Measurements from ENCODE around the gene TACSTD2.
A peak's percentile ranks its signal among the peaks of the same experiment; 100 is the strongest.
"Not testable (repeated sequence)": the region's sequence is repeated elsewhere in the genome, so short reads cannot be mapped to it uniquely, and the experiment has no call there.

Gene TACSTD2

GRCh38 chr1:58585166-58585565 lies 8.1 kb upstream of the TACSTD2 start:
- H3K9me2 ChIP-seq (replicated peaks; ENCODE audit: low read depth, low read length), result no peaks in the 10 kb centered on the region
- no peak overlapping the region; the same call in 1 of the 2 replicates for H2AFZ ChIP-seq (ENCODE audit: low read length)
- H3K9ac ChIP-seq (ENCODE audit: low read depth, low read length, poor library complexity, severe bottlenecking), result no peak overlapping the region
- H3K4me2 ChIP-seq (ENCODE audit: low read depth, low read length, poor library complexity, severe bottlenecking), result no peak overlapping the region
- H3K9me3 ChIP-seq (ENCODE audit: insufficient read depth, low read depth, low read length), result no peaks in the 10 kb centered on the region
- no peaks in the 10 kb centered on the region for H3K27me3 ChIP-seq (ENCODE audit: insufficient read depth, low read length, poor library complexity, severe bottlenecking)
- no peaks in the 10 kb centered on the region for H4K20me1 ChIP-seq (ENCODE audit: insufficient read depth, low read length, poor library complexity, severe bottlenecking)
- TF ChIP-seq CTCF (conservative IDR thresholded peaks at IDR 0.05; ENCODE audit: low read length) (no peak), EZH2phosphoT487 (IDR thresholded peaks at IDR 0.05; ENCODE audit: borderline replicate concordance) (no peak)
- H3K79me2 ChIP-seq (ENCODE audit: insufficient read depth, low read length), result no peaks in the 10 kb centered on the region
- H3K36me3 ChIP-seq (ENCODE audit: insufficient read depth, low read length), result no peaks in the 10 kb centered on the region
- peaks cover 22% of the 10 kb centered on the region for H3K4me1 ChIP-seq (ENCODE audit: insufficient read depth, low read length, poor library complexity, severe bottlenecking)
- no peak overlapping the region for H3K4me3 ChIP-seq (ENCODE audit: low read length, poor library complexity, severe bottlenecking)
- H3F3A ChIP-seq (ENCODE audit: low read depth), result no peaks in the 10 kb centered on the region

GRCh38 chr1:58584082-58584895 lies 7.2 kb upstream of the TACSTD2 start:
- no peaks in the 10 kb centered on the region for H4K20me1 ChIP-seq (ENCODE audit: insufficient read depth, low read length, poor library complexity, severe bottlenecking)
- H3K4me2 ChIP-seq (ENCODE audit: low read depth, low read length, poor library complexity, severe bottlenecking), result peak overlapping the region; percentile 12
- no peaks in the 10 kb centered on the region for H3K9me3 ChIP-seq (ENCODE audit: insufficient read depth, low read depth, low read length)
- H3K9me2 ChIP-seq (replicated peaks; ENCODE audit: low read depth, low read length), result no peaks in the 10 kb centered on the region
- no peak overlapping the region for H3K9ac ChIP-seq (ENCODE audit: low read depth, low read length, poor library complexity, severe bottlenecking)
- H3K36me3 ChIP-seq (ENCODE audit: insufficient read depth, low read length), result no peaks in the 10 kb centered on the region
- H3K4me3 ChIP-seq (ENCODE audit: low read length, poor library complexity, severe bottlenecking), result no peak overlapping the region
- no peaks in the 10 kb centered on the region for H3K27me3 ChIP-seq (ENCODE audit: insufficient read depth, low read length, poor library complexity, severe bottlenecking)
- TF ChIP-seq EZH2phosphoT487 (IDR thresholded peaks at IDR 0.05; ENCODE audit: borderline replicate concordance) (no peak), CTCF (conservative IDR thresholded peaks at IDR 0.05; ENCODE audit: low read length) (no peak)
- H3F3A ChIP-seq (ENCODE audit: low read depth), result no peaks in the 10 kb centered on the region
- H2AFZ ChIP-seq (ENCODE audit: low read length), result no peak overlapping the region
- H3K79me2 ChIP-seq (ENCODE audit: insufficient read depth, low read length), result no peaks in the 10 kb centered on the region
- peaks cover 22% of the 10 kb centered on the region for H3K4me1 ChIP-seq (ENCODE audit: insufficient read depth, low read length, poor library complexity, severe bottlenecking)

GRCh38 chr1:58583496-58583895 lies 6.4 kb upstream of the TACSTD2 start:
- H3K4me3 ChIP-seq (ENCODE audit: low read length, poor library complexity, severe bottlenecking), result no peak overlapping the region
- peak overlapping the region; percentile 25 for H3K4me2 ChIP-seq (ENCODE audit: low read depth, low read length, poor library complexity, severe bottlenecking)
- H3K36me3 ChIP-seq (ENCODE audit: insufficient read depth, low read length), result no peaks in the 10 kb centered on the region
- peaks cover 22% of the 10 kb centered on the region for H3K4me1 ChIP-seq (ENCODE audit: insufficient read depth, low read length, poor library complexity, severe bottlenecking)
- H3K9ac ChIP-seq (ENCODE audit: low read depth, low read length, poor library complexity, severe bottlenecking), result no peak overlapping the region
- no peaks in the 10 kb centered on the region for H4K20me1 ChIP-seq (ENCODE audit: insufficient read depth, low read length, poor library complexity, severe bottlenecking)
- peak overlapping the region; percentile 47; the same call in 1 of the 2 replicates for H2AFZ ChIP-seq (ENCODE audit: low read length)
- no peaks in the 10 kb centered on the region for H3K9me3 ChIP-seq (ENCODE audit: insufficient read depth, low read depth, low read length)
- H3K27me3 ChIP-seq (ENCODE audit: insufficient read depth, low read length, poor library complexity, severe bottlenecking), result no peaks in the 10 kb centered on the region
- TF ChIP-seq CTCF (conservative IDR thresholded peaks at IDR 0.05; ENCODE audit: low read length), result no peak
- TF ChIP-seq EZH2phosphoT487 (IDR thresholded peaks at IDR 0.05; ENCODE audit: borderline replicate concordance), result no peak
- H3K9me2 ChIP-seq (replicated peaks; ENCODE audit: low read depth, low read length), result no peaks in the 10 kb centered on the region
- no peaks in the 10 kb centered on the region for H3K79me2 ChIP-seq (ENCODE audit: insufficient read depth, low read length)
- no peaks in the 10 kb centered on the region for H3F3A ChIP-seq (ENCODE audit: low read depth)

GRCh38 chr1:58582143-58582542 lies 5.1 kb upstream of the TACSTD2 start:
- H3F3A ChIP-seq (ENCODE audit: low read depth); H3K4me2 ChIP-seq (ENCODE audit: low read depth, low read length, poor library complexity, severe bottlenecking); H4K20me1 ChIP-seq (ENCODE audit: insufficient read depth, low read length, poor library complexity, severe bottlenecking); H3K9me2 ChIP-seq (replicated peaks; ENCODE audit: low read depth, low read length); H3K79me2 ChIP-seq (ENCODE audit: insufficient read depth, low read length); H3K4me3 ChIP-seq (ENCODE audit: low read length, poor library complexity, severe bottlenecking); H3K9me3 ChIP-seq (ENCODE audit: insufficient read depth, low read depth, low read length); H3K36me3 ChIP-seq (ENCODE audit: insufficient read depth, low read length); H3K9ac ChIP-seq (ENCODE audit: low read depth, low read length, poor library complexity, severe bottlenecking); H3K27me3 ChIP-seq (ENCODE audit: insufficient read depth, low read length, poor library complexity, severe bottlenecking); H2AFZ ChIP-seq (ENCODE audit: low read length): not testable (repeated sequence)
- peaks cover 22% of the 10 kb centered on the region for H3K4me1 ChIP-seq (ENCODE audit: insufficient read depth, low read length, poor library complexity, severe bottlenecking)
